ENCODE data around the gene KANSL1. TPM values are rescaled to one million over a fixed set of nuclear protein-coding genes. Genes with fewer than 3 reads are reported as not detected.

KANSL1 gene
- total RNA-seq, 1 experiment from 2014 or later = 72.7 TPM

DNA sequence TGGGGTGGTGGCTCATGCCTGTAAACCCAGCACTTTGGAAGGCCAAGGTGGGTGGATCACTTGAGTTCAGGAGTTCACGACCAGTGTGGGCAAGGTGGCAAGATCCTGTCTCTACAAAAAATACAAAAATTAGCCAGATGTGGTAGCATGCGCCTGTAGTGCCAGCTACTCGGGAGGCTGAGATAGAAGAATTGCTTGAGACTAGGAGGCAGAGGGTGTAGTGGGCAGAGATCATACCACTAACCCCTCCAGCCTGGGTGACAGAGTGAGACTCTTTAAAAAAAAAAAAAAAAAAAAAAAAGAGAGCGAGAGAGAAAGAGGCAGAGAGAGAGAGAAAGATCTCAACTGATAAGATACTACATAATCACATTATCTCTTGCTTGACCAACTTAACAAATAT, 45.9 kb downstream of the KANSL1 start (continued):
- TF ChIP-seq, protein P1, sequence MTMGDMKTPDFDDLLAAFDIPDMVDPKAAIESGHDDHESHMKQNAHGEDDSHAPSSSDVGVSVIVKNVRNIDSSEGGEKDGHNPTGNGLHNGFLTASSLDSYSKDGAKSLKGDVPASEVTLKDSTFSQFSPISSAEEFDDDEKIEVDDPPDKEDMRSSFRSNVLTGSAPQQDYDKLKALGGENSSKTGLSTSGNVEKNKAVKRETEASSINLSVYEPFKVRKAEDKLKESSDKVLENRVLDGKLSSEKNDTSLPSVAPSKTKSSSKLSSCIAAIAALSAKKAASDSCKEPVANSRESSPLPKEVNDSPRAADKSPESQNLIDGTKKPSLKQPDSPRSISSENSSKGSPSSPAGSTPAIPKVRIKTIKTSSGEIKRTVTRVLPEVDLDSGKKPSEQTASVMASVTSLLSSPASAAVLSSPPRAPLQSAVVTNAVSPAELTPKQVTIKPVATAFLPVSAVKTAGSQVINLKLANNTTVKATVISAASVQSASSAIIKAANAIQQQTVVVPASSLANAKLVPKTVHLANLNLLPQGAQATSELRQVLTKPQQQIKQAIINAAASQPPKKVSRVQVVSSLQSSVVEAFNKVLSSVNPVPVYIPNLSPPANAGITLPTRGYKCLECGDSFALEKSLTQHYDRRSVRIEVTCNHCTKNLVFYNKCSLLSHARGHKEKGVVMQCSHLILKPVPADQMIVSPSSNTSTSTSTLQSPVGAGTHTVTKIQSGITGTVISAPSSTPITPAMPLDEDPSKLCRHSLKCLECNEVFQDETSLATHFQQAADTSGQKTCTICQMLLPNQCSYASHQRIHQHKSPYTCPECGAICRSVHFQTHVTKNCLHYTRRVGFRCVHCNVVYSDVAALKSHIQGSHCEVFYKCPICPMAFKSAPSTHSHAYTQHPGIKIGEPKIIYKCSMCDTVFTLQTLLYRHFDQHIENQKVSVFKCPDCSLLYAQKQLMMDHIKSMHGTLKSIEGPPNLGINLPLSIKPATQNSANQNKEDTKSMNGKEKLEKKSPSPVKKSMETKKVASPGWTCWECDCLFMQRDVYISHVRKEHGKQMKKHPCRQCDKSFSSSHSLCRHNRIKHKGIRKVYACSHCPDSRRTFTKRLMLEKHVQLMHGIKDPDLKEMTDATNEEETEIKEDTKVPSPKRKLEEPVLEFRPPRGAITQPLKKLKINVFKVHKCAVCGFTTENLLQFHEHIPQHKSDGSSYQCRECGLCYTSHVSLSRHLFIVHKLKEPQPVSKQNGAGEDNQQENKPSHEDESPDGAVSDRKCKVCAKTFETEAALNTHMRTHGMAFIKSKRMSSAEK (CRISPR knock-in tag; IDR thresholded peaks at IDR 0.05; ENCODE audit: borderline replicate concordance) = no peak
- no peak for TF ChIP-seq ZNF423 (CRISPR knock-in tag; IDR thresholded peaks at IDR 0.05)
- no peak for TF ChIP-seq RELA (CRISPR knock-in tag; IDR thresholded peaks at IDR 0.05; ENCODE audit: borderline replicate concordance)
- TF ChIP-seq, protein P2, sequence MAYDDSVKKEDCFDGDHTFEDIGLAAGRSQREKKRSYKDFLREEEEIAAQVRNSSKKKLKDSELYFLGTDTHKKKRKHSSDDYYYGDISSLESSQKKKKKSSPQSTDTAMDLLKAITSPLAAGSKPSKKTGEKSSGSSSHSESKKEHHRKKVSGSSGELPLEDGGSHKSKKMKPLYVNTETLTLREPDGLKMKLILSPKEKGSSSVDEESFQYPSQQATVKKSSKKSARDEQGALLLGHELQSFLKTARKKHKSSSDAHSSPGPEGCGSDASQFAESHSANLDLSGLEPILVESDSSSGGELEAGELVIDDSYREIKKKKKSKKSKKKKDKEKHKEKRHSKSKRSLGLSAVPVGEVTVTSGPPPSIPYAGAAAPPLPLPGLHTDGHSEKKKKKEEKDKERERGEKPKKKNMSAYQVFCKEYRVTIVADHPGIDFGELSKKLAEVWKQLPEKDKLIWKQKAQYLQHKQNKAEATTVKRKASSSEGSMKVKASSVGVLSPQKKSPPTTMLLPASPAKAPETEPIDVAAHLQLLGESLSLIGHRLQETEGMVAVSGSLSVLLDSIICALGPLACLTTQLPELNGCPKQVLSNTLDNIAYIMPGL (CRISPR knock-in tag; IDR thresholded peaks at IDR 0.05) = no peak
- no peak for TF ChIP-seq GRHL2 (CRISPR knock-in tag; IDR thresholded peaks at IDR 0.05; ENCODE audit: insufficient replicate concordance, severe bottlenecking)
- TF ChIP-seq, protein P3, sequence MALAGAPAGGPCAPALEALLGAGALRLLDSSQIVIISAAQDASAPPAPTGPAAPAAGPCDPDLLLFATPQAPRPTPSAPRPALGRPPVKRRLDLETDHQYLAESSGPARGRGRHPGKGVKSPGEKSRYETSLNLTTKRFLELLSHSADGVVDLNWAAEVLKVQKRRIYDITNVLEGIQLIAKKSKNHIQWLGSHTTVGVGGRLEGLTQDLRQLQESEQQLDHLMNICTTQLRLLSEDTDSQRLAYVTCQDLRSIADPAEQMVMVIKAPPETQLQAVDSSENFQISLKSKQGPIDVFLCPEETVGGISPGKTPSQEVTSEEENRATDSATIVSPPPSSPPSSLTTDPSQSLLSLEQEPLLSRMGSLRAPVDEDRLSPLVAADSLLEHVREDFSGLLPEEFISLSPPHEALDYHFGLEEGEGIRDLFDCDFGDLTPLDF (CRISPR knock-in tag; IDR thresholded peaks at IDR 0.05) = no peak
- no peak for TF ChIP-seq HMGA2 (CRISPR knock-in tag; IDR thresholded peaks at IDR 0.05)
- TF ChIP-seq, protein P4, sequence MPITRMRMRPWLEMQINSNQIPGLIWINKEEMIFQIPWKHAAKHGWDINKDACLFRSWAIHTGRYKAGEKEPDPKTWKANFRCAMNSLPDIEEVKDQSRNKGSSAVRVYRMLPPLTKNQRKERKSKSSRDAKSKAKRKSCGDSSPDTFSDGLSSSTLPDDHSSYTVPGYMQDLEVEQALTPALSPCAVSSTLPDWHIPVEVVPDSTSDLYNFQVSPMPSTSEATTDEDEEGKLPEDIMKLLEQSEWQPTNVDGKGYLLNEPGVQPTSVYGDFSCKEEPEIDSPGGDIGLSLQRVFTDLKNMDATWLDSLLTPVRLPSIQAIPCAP (CRISPR knock-in tag; IDR thresholded peaks at IDR 0.05) = no peak
- no peak for TF ChIP-seq SMAD4 (CRISPR knock-in tag; IDR thresholded peaks at IDR 0.05)
- no peak for TF ChIP-seq RORB (CRISPR knock-in tag; IDR thresholded peaks at IDR 0.05)
- TF ChIP-seq ATF1 (CRISPR knock-in tag; IDR thresholded peaks at IDR 0.05) = no peak
- TF ChIP-seq CREM (CRISPR knock-in tag; IDR thresholded peaks at IDR 0.05) = no peak
- no peak for TF ChIP-seq CREB1 (CRISPR knock-in tag; IDR thresholded peaks at IDR 0.05)
- no peak for TF ChIP-seq FOXK1 (CRISPR knock-in tag; IDR thresholded peaks at IDR 0.05)

DNA sequence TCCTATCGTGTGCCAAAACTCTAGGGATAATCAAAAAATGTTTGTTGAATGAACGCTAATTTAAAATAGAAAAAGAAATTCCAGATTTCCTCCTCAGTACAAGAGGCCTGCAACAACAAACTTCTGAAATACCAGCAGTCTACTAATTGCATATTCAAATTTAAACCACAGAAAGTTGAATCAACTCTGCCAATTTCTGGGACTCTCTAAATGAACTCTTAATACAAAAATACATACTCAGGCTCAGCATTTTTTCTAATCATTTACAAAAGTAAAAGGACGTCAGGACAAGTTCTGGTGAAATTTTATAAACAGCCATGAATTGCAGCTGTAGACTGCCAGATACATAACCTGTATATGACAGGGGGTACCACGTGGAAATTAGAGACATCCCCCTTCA, 49.0 kb downstream of the KANSL1 start:
- POLR2A ChIA-PET = no interaction called here
- H3K27ac Mint-ChIP-seq = peak overlapping the region; percentile 94

More for the DNA sequence above, 49.0 kb downstream of the KANSL1 start:
- TF ChIP-seq GTF2I (CRISPR knock-in tag; conservative IDR thresholded peaks at IDR 0.05) (no peak), NFE2L1 (CRISPR knock-in tag; IDR thresholded peaks at IDR 0.05) (no peak), SOX15 (CRISPR knock-in tag; IDR thresholded peaks at IDR 0.05) (no peak), NR1H2 (CRISPR knock-in tag; IDR thresholded peaks at IDR 0.05) (no peak), JAZF1 (CRISPR knock-in tag; IDR thresholded peaks at IDR 0.05) (no peak), ZNF138 (CRISPR knock-in tag; conservative IDR thresholded peaks at IDR 0.05) (no peak), SP1 (CRISPR knock-in tag; conservative IDR thresholded peaks at IDR 0.05) (no peak), SMAD3 (CRISPR knock-in tag; IDR thresholded peaks at IDR 0.05; ENCODE audit: borderline replicate concordance) (no peak), RELA (CRISPR knock-in tag; IDR thresholded peaks at IDR 0.05; ENCODE audit: borderline replicate concordance) (no peak), ZNF423 (CRISPR knock-in tag; IDR thresholded peaks at IDR 0.05) (no peak)
- TF ChIP-seq, protein P5, sequence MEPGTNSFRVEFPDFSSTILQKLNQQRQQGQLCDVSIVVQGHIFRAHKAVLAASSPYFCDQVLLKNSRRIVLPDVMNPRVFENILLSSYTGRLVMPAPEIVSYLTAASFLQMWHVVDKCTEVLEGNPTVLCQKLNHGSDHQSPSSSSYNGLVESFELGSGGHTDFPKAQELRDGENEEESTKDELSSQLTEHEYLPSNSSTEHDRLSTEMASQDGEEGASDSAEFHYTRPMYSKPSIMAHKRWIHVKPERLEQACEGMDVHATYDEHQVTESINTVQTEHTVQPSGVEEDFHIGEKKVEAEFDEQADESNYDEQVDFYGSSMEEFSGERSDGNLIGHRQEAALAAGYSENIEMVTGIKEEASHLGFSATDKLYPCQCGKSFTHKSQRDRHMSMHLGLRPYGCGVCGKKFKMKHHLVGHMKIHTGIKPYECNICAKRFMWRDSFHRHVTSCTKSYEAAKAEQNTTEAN (CRISPR knock-in tag; IDR thresholded peaks at IDR 0.05) = no peak
- no peaks in the 10 kb centered on the region for H3K9me3 Mint-ChIP-seq
- CTCF ChIA-PET = interaction anchor here (0.6 to 2.3 kb wide), 5 partner anchors 18 to 138 kb away, joined by 3 to 10 read pairs (median 4); no protein-coding TSS in a partner anchor
- no peak for DNase-seq (ENCODE audit: low spot score)
- no peak for ATAC-seq
- H3K36me3 Mint-ChIP-seq = no peaks in the 10 kb centered on the region
- no peak overlapping the region for H3K4me3 Mint-ChIP-seq
- H3K27me3 Mint-ChIP-seq (ENCODE audit: low read depth) = no peaks in the 10 kb centered on the region
- H3K4me1 Mint-ChIP-seq = peaks cover 74% of the 10 kb centered on the region

Data from WTC11 (cell line).